Measurements from ENCODE around the gene GRPEL1. TPM values are rescaled to one million over a fixed set of nuclear protein-coding genes. Genes with fewer than 3 reads are reported as not detected.

Gene GRPEL1
- total and polyA plus RNA-seq, 9 of the 15 experiments (the other 6 are each of a cell fraction or from before 2014, with no cell fraction given), result 43.4 to 192 (median 86.6) TPM

DNA sequence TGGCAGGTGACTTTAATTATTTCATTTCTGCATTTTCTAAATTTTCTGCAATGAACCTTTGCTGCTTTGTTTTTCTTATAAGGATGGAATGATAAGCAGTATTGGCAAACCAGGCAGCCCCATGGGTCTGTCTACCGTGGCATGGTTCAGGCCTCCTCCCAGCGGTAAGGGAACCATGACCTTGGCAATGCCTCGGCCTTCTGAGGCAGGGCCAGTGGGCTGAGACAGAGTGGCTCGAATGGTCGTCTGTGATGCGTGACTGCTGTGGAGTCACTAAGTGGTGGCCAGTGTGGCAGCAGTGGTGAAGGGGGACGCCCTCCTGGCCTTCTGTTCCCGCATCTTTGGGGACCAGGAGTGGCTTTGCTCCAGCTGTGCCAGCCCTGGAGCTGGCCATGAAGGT lies 43.6 kb upstream of the GRPEL1 start (continued):
- TF ChIP-seq E2F1 (CRISPR knock-in tag; IDR thresholded peaks at IDR 0.05) (no peak), PPARD (CRISPR knock-in tag; IDR thresholded peaks at IDR 0.05) (no peak), NR4A1 (CRISPR knock-in tag; IDR thresholded peaks at IDR 0.05) (no peak), NR4A1 (tag; IDR thresholded peaks at IDR 0.05) (no peak), POU5F1 (IDR thresholded peaks at IDR 0.05; ENCODE audit: borderline replicate concordance, low read depth, low read length, partially characterized antibody) (no peak)

DNA sequence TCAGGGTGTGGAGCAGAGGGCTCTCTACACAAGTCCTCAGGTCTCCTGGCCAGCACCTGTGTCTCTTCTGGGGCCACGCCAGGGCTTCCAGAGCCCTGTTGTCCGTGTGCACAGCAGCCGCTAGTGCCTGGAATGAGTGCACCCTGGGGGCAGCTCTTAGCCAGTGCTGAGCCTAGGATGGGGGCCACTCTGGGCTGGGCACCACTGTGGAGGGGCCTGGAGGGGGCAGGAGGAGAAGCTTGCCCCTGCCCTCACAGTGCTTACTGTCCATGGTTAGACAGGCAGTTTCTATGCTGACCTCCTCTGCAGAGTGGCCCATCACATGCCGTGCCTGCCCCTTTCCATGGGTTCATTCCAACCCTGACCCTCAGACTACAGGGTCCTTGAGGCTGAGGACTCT lies 42.7 kb upstream of the GRPEL1 start:
- no peak for DNase-seq (ENCODE audit: extremely low read depth in 1 of 4, low spot score in 3 of 4)
- H3K79me2 ChIP-seq (ENCODE audit: control insufficient read depth, insufficient read depth, low read length), result no peaks in the 10 kb centered on the region
- H3K36me3 ChIP-seq (ENCODE audit: control insufficient read depth, insufficient read depth, low read length), result no peaks in the 10 kb centered on the region
- H3K4me2 ChIP-seq (ENCODE audit: insufficient read depth, low read length), result no peak overlapping the region
- no peaks in the 10 kb centered on the region for H3K9me1 ChIP-seq (ENCODE audit: control insufficient read depth, insufficient read depth, low read length)
- ChIA-PET POLR2A (no interaction called here), CTCF (ENCODE audit: low intra/inter-chr PET ratio) (no interaction called here)
- in situ Hi-C loops (cut with MboI) (no loop called here), intact Hi-C loops (cut with micrococcal nuclease) (no loop called here)
- 2% methylated on average over 4 of the region's 4 CpGs for WGBS (ENCODE audit: insufficient coverage, low coverage, missing lambda C conversion rate)
- no peak overlapping the region for H3K27ac ChIP-seq (ENCODE audit: extremely low read depth, low read depth, low read length)
- H2AFZ ChIP-seq (ENCODE audit: low read depth, low read length), result no peak overlapping the region
- BruUV-seq (replicated peaks), result no TSS peak
- H3K9ac ChIP-seq (ENCODE audit: insufficient read depth in 1 of 2, low read depth in 2 of 2, low read length in 2 of 2), result no peak overlapping the region
- H3K27me3 ChIP-seq (ENCODE audit: control insufficient read depth in 2 of 2, insufficient read depth in 2 of 2, low read length in 2 of 2), result peaks cover 17 to 63% of the 10 kb centered on the region in 2 experiments; a peak in 4 of 5 replicates
- ATAC-seq, result no peak
- FAIRE-seq, result no peak
- 0 out of 2 replicates have a peak, but pooled peaks cover 3% of the 10 kb centered on the region for H4K20me1 ChIP-seq (replicated peaks; ENCODE audit: control insufficient read depth, insufficient read depth, low read length)
- H3K4me1 ChIP-seq (replicated peaks in 1 of 2; ENCODE audit: control insufficient read depth in 2 of 2, insufficient read depth in 2 of 2, low read length in 2 of 2), result no peaks in the 10 kb centered on the region; a peak in 1 of 5 replicates
- no peaks in the 10 kb centered on the region for H3K9me3 ChIP-seq (replicated peaks; ENCODE audit: control insufficient read depth, insufficient read depth, low read depth, low read length)
- TF ChIP-seq, protein P1, sequence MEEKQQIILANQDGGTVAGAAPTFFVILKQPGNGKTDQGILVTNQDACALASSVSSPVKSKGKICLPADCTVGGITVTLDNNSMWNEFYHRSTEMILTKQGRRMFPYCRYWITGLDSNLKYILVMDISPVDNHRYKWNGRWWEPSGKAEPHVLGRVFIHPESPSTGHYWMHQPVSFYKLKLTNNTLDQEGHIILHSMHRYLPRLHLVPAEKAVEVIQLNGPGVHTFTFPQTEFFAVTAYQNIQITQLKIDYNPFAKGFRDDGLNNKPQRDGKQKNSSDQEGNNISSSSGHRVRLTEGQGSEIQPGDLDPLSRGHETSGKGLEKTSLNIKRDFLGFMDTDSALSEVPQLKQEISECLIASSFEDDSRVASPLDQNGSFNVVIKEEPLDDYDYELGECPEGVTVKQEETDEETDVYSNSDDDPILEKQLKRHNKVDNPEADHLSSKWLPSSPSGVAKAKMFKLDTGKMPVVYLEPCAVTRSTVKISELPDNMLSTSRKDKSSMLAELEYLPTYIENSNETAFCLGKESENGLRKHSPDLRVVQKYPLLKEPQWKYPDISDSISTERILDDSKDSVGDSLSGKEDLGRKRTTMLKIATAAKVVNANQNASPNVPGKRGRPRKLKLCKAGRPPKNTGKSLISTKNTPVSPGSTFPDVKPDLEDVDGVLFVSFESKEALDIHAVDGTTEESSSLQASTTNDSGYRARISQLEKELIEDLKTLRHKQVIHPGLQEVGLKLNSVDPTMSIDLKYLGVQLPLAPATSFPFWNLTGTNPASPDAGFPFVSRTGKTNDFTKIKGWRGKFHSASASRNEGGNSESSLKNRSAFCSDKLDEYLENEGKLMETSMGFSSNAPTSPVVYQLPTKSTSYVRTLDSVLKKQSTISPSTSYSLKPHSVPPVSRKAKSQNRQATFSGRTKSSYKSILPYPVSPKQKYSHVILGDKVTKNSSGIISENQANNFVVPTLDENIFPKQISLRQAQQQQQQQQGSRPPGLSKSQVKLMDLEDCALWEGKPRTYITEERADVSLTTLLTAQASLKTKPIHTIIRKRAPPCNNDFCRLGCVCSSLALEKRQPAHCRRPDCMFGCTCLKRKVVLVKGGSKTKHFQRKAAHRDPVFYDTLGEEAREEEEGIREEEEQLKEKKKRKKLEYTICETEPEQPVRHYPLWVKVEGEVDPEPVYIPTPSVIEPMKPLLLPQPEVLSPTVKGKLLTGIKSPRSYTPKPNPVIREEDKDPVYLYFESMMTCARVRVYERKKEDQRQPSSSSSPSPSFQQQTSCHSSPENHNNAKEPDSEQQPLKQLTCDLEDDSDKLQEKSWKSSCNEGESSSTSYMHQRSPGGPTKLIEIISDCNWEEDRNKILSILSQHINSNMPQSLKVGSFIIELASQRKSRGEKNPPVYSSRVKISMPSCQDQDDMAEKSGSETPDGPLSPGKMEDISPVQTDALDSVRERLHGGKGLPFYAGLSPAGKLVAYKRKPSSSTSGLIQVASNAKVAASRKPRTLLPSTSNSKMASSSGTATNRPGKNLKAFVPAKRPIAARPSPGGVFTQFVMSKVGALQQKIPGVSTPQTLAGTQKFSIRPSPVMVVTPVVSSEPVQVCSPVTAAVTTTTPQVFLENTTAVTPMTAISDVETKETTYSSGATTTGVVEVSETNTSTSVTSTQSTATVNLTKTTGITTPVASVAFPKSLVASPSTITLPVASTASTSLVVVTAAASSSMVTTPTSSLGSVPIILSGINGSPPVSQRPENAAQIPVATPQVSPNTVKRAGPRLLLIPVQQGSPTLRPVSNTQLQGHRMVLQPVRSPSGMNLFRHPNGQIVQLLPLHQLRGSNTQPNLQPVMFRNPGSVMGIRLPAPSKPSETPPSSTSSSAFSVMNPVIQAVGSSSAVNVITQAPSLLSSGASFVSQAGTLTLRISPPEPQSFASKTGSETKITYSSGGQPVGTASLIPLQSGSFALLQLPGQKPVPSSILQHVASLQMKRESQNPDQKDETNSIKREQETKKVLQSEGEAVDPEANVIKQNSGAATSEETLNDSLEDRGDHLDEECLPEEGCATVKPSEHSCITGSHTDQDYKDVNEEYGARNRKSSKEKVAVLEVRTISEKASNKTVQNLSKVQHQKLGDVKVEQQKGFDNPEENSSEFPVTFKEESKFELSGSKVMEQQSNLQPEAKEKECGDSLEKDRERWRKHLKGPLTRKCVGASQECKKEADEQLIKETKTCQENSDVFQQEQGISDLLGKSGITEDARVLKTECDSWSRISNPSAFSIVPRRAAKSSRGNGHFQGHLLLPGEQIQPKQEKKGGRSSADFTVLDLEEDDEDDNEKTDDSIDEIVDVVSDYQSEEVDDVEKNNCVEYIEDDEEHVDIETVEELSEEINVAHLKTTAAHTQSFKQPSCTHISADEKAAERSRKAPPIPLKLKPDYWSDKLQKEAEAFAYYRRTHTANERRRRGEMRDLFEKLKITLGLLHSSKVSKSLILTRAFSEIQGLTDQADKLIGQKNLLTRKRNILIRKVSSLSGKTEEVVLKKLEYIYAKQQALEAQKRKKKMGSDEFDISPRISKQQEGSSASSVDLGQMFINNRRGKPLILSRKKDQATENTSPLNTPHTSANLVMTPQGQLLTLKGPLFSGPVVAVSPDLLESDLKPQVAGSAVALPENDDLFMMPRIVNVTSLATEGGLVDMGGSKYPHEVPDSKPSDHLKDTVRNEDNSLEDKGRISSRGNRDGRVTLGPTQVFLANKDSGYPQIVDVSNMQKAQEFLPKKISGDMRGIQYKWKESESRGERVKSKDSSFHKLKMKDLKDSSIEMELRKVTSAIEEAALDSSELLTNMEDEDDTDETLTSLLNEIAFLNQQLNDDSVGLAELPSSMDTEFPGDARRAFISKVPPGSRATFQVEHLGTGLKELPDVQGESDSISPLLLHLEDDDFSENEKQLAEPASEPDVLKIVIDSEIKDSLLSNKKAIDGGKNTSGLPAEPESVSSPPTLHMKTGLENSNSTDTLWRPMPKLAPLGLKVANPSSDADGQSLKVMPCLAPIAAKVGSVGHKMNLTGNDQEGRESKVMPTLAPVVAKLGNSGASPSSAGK (IDR thresholded peaks at IDR 0.05), result no peak
- TF ChIP-seq ZNF695 (CRISPR knock-in tag; IDR thresholded peaks at IDR 0.05), result no peak
- H3K4me3 ChIP-seq, result no peak overlapping the region

Measured in K562 (cell line).